Retinal pigment epithelial cell (primary cell): ENCODE results near the gene KIF22.
A peak's percentile ranks its signal among the peaks of the same experiment; 100 is the strongest.
"Not testable (repeated sequence)": the region's sequence is repeated elsewhere in the genome, so short reads cannot be mapped to it uniquely, and the experiment has no call there.

Experiments used
- DNase-seq: peaks from one replicate; pipeline ENCODE4 v3.0.0-alpha.2; 2010; ENCODE audit warnings: low read depth
- H3K4me3 ChIP-seq: 2 replicates; pipeline ENCODE4 v1.5.1; 2011; ENCODE audit warnings: mild to moderate bottlenecking, low read length, control low read depth, moderate library complexity
- CTCF ChIP-seq: conservative IDR thresholded peaks from 2 replicates; pipeline ENCODE4 v1.5.1; 2011; ENCODE audit warnings: low read depth, low read length, control low read depth, inconsistent platforms

KIF22 gene

GRCh38 chr16:29745853-29746345 is 44.7 kb upstream of the KIF22 start, which contains the start of gene C16orf54:
TSS of gene C16orf54 (minus strand) at chr16:29745990. CDS start at chr16:29744951, 1,039 bp downstream.
- H3K4me3 ChIP-seq, result no peak within 1 kb of the TSS
- no peak for DNase-seq
- no peak for TF ChIP-seq CTCF

- H3K4me3 ChIP-seq, DNase-seq: not testable (repeated sequence)
These were observed 44.0 kb upstream of the KIF22 start for GRCh38 chr16:29746518-29746917.

DNA sequence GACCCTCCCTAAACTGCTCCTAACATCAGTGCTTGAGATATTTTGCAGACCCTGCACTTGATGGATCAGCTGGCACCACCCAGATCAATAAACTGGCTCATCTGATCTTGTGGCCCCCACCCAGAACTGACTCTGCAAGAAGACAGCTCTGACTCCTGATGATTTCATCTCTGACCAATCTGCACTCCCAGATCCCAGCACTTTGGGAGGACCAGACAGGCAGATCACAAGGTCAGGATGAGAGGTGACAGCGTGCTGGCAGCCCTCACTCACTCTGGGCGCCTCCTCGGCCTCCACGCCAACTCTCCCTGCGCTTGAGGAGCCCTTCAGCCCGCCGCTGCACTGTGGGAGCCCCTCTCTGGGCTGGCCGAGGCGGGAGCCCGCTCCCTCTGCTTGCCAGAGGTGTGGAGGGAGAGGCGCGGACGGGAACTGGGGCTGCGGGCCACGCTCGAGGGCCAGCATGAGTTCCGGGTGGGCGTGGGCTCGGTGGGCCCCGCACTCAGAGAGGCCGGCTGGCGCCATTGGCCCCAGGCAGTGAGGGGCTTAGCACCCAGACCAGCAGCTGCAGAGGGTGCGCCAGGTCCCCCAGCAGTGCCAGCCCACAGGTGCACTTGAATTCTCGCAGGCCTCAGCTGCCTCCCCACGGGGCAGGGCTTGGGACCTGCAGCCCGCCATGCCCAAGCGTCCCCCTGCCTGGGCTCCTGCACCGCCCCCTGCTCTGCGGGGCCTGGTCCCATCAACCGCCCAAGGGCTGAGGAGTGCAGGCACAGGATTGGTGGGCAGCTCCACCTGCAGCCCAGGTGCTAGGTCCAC is 42.4 kb upstream of the KIF22 start:
- no peak overlapping the region for H3K4me3 ChIP-seq
- TF ChIP-seq CTCF, result no peak
- DNase-seq, result no peak

GRCh38 chr16:29748760-29749149 is 41.8 kb upstream of the KIF22 start:
- H3K4me3 ChIP-seq, DNase-seq: not testable (repeated sequence)

DNA sequence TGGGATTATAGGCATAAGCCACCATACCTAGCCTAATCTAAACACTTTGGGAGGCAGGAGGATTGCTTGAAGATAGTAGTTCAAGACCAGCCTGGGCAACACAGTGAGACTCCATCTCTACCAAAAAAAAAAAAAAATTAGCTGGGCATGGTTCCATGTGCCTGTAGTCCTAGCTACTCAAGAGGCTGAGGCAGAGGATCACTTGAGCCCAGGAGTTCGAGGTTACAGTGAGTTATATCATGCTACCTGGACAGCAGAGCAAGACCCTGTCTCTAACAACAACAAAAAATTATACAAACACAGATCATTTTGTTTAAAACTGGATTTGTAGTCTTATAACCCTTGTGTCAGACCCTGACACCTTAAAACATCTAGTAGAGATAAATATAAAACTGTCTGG is 37.0 kb upstream of the KIF22 start:
- no peak for TF ChIP-seq CTCF
- DNase-seq, result no peak
- no peak overlapping the region for H3K4me3 ChIP-seq

DNA sequence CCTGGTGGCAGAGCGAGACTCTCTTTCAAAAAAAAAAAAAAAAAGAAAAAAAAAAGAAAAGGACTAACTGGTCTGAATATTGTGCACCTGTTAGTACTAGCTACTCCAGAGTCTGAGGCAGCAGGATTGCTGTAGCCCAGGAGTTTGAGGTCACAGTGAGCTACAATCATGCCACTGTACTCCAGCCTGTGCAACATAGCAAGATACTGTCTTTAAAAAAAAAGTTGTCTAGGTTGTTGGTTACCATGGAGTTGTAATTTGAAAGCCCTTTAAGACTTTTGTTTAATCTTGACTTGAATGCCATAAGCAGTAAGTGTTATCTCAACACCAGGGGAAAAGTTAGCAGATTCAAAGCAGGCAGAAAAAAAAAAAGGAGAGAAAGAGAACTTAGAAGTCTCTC is 33.9 kb upstream of the KIF22 start:
- peak; percentile 34 for DNase-seq
- no peak for TF ChIP-seq CTCF
- no peak overlapping the region for H3K4me3 ChIP-seq

DNA sequence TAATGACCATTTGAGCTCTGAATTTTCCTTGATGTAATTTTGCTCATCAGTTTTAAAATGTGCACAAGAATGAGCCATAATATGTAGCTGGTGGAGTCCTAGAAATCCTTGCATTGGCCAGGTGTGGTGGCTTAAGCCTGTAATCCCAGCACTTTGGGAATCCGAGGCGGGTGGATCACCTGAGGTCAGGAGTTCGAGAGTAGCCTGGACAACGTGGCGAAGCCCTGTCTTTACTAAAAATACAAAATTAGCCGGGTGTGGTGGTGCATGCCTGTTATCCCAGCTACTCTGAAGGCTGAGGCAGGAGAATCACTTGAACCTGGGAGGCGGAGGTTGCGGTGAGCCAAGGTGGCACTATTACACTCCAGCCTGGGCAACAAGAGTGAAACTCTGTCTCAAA is 33.5 kb upstream of the KIF22 start:
- DNase-seq, H3K4me3 ChIP-seq: not testable (repeated sequence)

- peak; percentile 29 for TF ChIP-seq CTCF
- peak; percentile 33 for DNase-seq
- H3K4me3 ChIP-seq, result no peak overlapping the region
These were observed 32.5 kb upstream of the KIF22 start for GRCh38 chr16:29757950-29758466.
